ENCODE data around the gene WFDC10A.
"Not testable (repeated sequence)": the region's sequence is repeated elsewhere in the genome, so short reads cannot be mapped to it uniquely, and the experiment has no call there.

The WFDC10A gene

DNA sequence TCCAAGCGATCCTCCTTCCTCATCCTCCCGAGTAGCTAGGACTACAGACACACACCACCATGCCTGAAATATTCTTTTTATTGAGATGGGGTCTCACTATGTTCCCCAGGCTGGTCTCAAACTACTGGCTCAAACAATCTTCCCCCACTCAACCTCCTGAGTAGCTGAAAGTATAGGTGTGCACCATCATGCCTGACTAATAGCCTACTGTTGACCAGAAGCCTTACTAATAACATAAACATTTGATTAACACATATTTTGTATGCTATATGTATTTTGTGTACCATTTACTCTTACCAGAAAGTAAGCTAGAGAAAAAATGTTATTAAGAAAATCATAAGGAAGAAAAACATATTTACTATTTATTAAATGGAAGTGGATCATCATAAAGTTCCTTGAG lies 11.9 kb upstream of the WFDC10A start:
- ChIA-PET CTCF (no interaction called here), POLR2A (no interaction called here)
- DNase-seq (ENCODE audit: extremely low spot score), result no peak
- TF ChIP-seq, protein P1, sequence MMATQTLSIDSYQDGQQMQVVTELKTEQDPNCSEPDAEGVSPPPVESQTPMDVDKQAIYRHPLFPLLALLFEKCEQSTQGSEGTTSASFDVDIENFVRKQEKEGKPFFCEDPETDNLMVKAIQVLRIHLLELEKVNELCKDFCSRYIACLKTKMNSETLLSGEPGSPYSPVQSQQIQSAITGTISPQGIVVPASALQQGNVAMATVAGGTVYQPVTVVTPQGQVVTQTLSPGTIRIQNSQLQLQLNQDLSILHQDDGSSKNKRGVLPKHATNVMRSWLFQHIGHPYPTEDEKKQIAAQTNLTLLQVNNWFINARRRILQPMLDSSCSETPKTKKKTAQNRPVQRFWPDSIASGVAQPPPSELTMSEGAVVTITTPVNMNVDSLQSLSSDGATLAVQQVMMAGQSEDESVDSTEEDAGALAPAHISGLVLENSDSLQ (IDR thresholded peaks at IDR 0.05), result no peak
- no peak for TF ChIP-seq FOXK2 (IDR thresholded peaks at IDR 0.05)

DNA sequence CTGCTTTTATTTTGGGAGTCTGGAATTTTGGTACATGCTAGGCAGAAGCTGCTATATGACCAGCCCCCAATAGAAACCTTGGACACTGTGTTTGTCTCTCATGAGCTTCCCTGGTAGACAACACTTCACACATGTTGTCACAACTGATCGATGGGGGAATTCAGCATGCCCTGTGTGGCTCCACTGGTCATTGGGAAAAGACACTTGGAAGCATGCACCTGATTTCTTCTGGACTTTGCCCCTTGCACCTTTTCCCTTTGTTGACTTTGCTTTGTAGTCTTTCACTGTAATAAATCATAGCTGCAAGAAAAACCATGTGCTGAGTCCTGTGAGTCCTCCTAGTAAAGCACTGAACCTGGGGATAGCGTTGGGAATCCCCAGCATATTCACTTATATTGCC lies 7.9 kb upstream of the WFDC10A start:
- CTCF ChIA-PET, result no interaction called here
- no peak for TF ChIP-seq L3MBTL2 (conservative IDR thresholded peaks at IDR 0.05)
- TF ChIP-seq FOXK2 (IDR thresholded peaks at IDR 0.05), result no peak
- no peak for TF ChIP-seq NFRKB (IDR thresholded peaks at IDR 0.05)
- POLR2A ChIA-PET, result no interaction called here
- no peak for DNase-seq (ENCODE audit: extremely low spot score)

DNA sequence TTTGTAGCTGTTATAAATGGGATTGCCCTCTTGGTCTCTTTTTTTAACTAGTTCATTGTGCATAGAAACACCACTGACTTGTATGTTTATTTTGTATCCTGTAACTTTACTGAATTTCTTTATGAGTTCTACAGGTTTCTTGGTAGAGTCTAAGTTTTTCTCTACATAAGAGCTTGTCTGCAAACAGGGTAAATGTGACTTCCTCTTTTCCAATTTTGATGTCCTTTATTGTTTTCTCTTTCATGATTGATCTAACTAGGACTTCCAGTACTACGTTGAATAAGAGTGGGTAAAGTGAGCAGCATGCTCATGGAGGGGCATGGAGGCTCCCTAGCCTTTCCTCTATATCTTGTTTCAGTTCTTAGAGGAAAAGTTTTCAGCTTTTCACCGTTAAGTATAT lies 3.0 kb upstream of the WFDC10A start:
- no peak for DNase-seq (ENCODE audit: extremely low spot score)
- ChIA-PET CTCF (no interaction called here), POLR2A (no interaction called here)
- TF ChIP-seq FOXK2 (IDR thresholded peaks at IDR 0.05) (no peak), BHLHE40 (IDR thresholded peaks at IDR 0.05; ENCODE audit: borderline replicate concordance) (no peak), L3MBTL2 (conservative IDR thresholded peaks at IDR 0.05) (no peak), CTBP1 (IDR thresholded peaks at IDR 0.05; ENCODE audit: borderline replicate concordance) (no peak), FOXM1 (IDR thresholded peaks at IDR 0.05; ENCODE audit: borderline replicate concordance) (no peak), SP1 (IDR thresholded peaks at IDR 0.05) (no peak), SUZ12 (IDR thresholded peaks at IDR 0.05) (no peak), NFRKB (IDR thresholded peaks at IDR 0.05) (no peak), ELF4 (IDR thresholded peaks at IDR 0.05) (no peak), TARDBP (IDR thresholded peaks at IDR 0.05) (no peak), HDGF (IDR thresholded peaks at IDR 0.05; ENCODE audit: borderline replicate concordance) (no peak), FOXA1 (IDR thresholded peaks at IDR 0.05) (no peak), ARNT (IDR thresholded peaks at IDR 0.05) (no peak), LEF1 (IDR thresholded peaks at IDR 0.05; ENCODE audit: borderline replicate concordance) (no peak), ZNF384 (IDR thresholded peaks at IDR 0.05) (no peak)
- TF ChIP-seq, protein P1 (IDR thresholded peaks at IDR 0.05), result no peak

DNA sequence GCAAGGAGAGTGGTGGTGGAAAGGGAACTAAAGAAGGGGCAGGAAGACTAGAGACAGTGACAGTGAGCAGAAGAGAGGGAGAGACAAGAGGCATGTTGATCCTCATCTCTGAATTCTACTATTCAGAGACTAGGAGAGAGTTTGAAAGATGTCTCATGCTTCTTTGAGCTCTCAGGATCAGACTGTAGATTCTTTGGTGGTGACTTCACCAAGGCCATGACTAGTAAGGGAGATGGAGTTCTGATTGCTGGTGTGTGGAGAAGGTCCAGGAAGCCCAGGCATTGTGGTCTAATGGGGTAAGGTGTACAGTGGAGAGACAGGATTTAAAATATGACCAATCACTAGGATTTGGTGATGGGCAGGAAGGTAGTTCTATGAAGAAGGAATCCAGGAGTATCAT lies 832 bp downstream of the WFDC10A start:
- CTCF ChIA-PET, result no interaction called here
- POLR2A ChIA-PET, result no interaction called here
- no peak for DNase-seq (ENCODE audit: extremely low spot score)
- TF ChIP-seq CTBP1 (IDR thresholded peaks at IDR 0.05; ENCODE audit: borderline replicate concordance), result no peak
- TF ChIP-seq BHLHE40 (IDR thresholded peaks at IDR 0.05; ENCODE audit: borderline replicate concordance), result no peak
- TF ChIP-seq L3MBTL2 (conservative IDR thresholded peaks at IDR 0.05), result no peak
- no peak for TF ChIP-seq SP1 (IDR thresholded peaks at IDR 0.05)

DNA sequence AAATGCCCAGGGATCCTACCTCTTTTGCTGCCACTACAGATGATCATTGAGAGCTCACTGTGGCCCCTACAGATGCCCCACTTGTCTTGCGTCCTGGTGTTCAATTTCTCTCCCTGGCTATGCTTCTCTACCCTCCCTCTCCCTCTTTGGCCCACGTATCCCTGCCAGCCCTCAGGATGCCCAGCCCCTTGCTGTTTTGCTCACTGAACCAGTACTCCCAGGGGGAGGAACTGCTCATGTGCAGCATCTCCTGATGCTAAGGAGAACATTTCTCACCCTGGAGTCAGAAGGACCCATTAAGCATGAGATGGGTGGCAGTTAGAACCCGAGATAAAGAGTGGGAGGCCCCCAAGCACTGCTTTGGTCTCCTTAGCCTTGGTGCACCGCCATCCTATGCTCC lies 1.6 kb downstream of the WFDC10A start, which contains the start of gene WFDC9:
TSS of gene WFDC9 (minus strand) at position 101 of the 400 bp plus-strand sequence. CDS start 21,103 bp downstream, outside the sequence.
- POLR2A ChIA-PET, result no interaction called here
- TF ChIP-seq L3MBTL2 (conservative IDR thresholded peaks at IDR 0.05) (no peak), SUZ12 (IDR thresholded peaks at IDR 0.05) (no peak), LEF1 (IDR thresholded peaks at IDR 0.05; ENCODE audit: borderline replicate concordance) (no peak), NFRKB (IDR thresholded peaks at IDR 0.05) (no peak), FOXM1 (IDR thresholded peaks at IDR 0.05; ENCODE audit: borderline replicate concordance) (no peak), ELF4 (IDR thresholded peaks at IDR 0.05) (no peak), ZNF384 (IDR thresholded peaks at IDR 0.05) (no peak), BHLHE40 (IDR thresholded peaks at IDR 0.05; ENCODE audit: borderline replicate concordance) (no peak), CTBP1 (IDR thresholded peaks at IDR 0.05; ENCODE audit: borderline replicate concordance) (no peak), FOXK2 (IDR thresholded peaks at IDR 0.05) (no peak), HDGF (IDR thresholded peaks at IDR 0.05; ENCODE audit: borderline replicate concordance) (no peak), ARNT (IDR thresholded peaks at IDR 0.05) (no peak), FOXA1 (IDR thresholded peaks at IDR 0.05) (no peak), TARDBP (IDR thresholded peaks at IDR 0.05) (no peak)
- TF ChIP-seq, protein P1 (IDR thresholded peaks at IDR 0.05), result no peak
- DNase-seq (ENCODE audit: extremely low spot score), result no peak
- CTCF ChIA-PET, result no interaction called here

DNA sequence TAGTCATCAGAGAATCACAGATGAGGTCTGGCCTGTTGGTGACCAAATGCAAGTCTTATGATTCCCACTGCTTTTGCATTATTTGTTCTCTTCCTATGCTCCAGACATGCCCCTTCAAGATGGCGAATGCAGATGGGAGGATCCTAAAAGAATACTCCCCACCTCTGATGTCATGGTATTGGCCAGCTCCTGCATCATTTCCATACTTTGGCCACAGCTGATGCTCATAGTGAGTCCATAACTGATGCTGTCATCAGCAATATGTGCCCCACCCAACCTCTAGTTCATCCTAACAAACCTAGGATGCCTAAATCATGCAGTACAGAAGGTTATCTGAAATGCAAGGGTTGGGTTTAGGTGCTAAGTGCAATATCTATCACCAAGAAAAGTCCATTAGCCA lies 7.0 kb downstream of the WFDC10A start:
- ChIA-PET CTCF (no interaction called here), POLR2A (no interaction called here)
- DNase-seq (ENCODE audit: extremely low spot score), result no peak
- TF ChIP-seq TARDBP (IDR thresholded peaks at IDR 0.05) (no peak), BHLHE40 (IDR thresholded peaks at IDR 0.05; ENCODE audit: borderline replicate concordance) (no peak), SP1 (IDR thresholded peaks at IDR 0.05) (no peak), CTBP1 (IDR thresholded peaks at IDR 0.05; ENCODE audit: borderline replicate concordance) (no peak), LEF1 (IDR thresholded peaks at IDR 0.05; ENCODE audit: borderline replicate concordance) (no peak), NFRKB (IDR thresholded peaks at IDR 0.05) (no peak)
- TF ChIP-seq, protein P1 (IDR thresholded peaks at IDR 0.05), result no peak

DNA sequence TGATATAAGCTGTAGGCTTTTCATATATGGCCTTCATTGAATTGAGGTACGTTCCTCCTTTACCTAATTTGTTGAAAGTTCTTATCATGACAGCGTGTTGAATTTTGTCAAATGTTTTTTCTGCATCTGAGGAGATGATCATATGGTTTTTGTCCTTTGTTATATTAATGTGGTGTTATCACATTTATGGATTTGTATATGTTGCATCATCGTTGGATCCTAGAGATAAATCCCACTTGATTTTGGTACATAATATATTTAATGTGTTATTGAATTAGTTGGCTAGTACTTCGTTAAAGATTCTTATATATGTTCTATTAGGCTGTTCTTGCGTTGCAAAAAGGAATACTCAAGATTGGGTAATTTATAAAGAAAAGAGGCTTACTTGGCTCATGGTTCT lies 10.1 kb downstream of the WFDC10A start:
- DNase-seq (ENCODE audit: extremely low spot score), result no peak
- ChIA-PET CTCF (interaction anchor here (0.6 kb wide), 1 partner anchor 141 kb away, joined by 4 read pairs; no protein-coding TSS in a partner anchor), POLR2A (no interaction called here)
- TF ChIP-seq NFRKB (IDR thresholded peaks at IDR 0.05) (no peak), L3MBTL2 (conservative IDR thresholded peaks at IDR 0.05) (no peak), ELF4 (IDR thresholded peaks at IDR 0.05) (no peak), ARNT (IDR thresholded peaks at IDR 0.05) (no peak), CTBP1 (IDR thresholded peaks at IDR 0.05; ENCODE audit: borderline replicate concordance) (no peak)
- TF ChIP-seq, protein P1 (IDR thresholded peaks at IDR 0.05), result no peak

DNA sequence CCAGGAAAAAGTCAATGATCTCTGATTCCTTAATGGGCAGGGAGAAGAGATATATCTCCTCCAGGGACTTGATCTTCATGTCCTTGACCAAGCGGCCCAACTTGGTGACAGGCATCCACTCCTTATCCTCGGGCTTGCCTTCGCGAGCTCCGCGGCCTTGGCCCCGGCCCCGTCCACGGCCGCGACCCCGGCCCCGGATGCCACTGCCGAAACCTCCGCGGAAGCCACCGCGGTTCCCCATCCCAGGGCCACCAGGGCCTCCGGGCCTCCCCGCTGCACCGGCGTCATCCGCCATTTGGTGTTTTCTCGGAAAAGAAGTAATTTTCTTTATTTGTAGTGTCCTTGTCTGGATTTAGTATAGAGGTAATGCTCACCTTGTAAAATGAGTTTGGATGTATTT lies 11.5 kb downstream of the WFDC10A start:
- DNase-seq (ENCODE audit: extremely low spot score); CTCF ChIA-PET; POLR2A ChIA-PET: not testable (repeated sequence)

DNA sequence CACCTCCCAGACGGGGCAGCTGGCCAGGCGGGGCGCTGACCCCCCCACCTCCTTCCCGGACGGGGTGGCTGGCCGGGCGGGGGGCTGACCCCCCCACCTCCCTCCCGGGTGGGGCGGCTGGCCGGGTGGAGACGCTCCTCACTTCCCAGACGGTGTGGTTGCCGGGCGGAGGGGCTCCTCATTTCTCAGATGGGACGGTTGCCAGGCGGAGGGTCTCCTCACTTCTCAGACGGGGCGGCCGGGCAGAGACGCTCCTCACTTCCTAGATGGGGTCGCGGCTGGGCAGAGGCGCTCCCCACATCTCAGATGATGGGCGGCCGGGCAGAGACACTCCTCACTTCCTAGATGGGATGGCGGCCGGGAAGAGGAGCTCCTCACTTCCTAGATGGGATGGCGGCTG lies 16.3 kb downstream of the WFDC10A start:
- POLR2A ChIA-PET; DNase-seq (ENCODE audit: extremely low spot score); CTCF ChIA-PET: not testable (repeated sequence)
